H9 (cell line): ENCODE data around the gene CREB1. TPM values are rescaled to one million over a fixed set of nuclear protein-coding genes. Genes with fewer than 3 reads are reported as not detected.

Experiments
- DNase-seq: peaks from one replicate; pipeline ENCODE4 v3.0.0-alpha.2; 2017
- H2AFZ ChIP-seq: one replicate; pipeline ENCODE4 v1.6.1; 2013; ENCODE audit warnings: mild to moderate bottlenecking, low read length, control low read depth, moderate library complexity
- H2AK5ac ChIP-seq: 2 replicates; pipeline ENCODE4 v1.6.1; 2013; ENCODE audit warnings: low read length, control low read depth, mixed read lengths; ENCODE audit not compliant: insufficient read length
- H2BK120ac ChIP-seq: one replicate; pipeline ENCODE4 v1.6.1; 2013; ENCODE audit warnings: low read depth, mild to moderate bottlenecking, low read length, control low read depth, inconsistent platforms; ENCODE audit not compliant: poor library complexity, severe bottlenecking
- H2BK12ac ChIP-seq: 2 replicates; pipeline ENCODE4 v1.6.1; 2013; ENCODE audit warnings: low read length, control low read depth, mixed read lengths, low read depth; ENCODE audit not compliant: insufficient read length
- H2BK15ac ChIP-seq: 2 replicates; pipeline ENCODE4 v1.6.1; 2013; ENCODE audit warnings: low read depth, low read length, control low read depth
- H2BK20ac ChIP-seq: one replicate; pipeline ENCODE4 v1.6.1; 2013; ENCODE audit warnings: low read depth, mild to moderate bottlenecking, low read length, control low read depth, inconsistent platforms; ENCODE audit not compliant: poor library complexity, severe bottlenecking
- H2BK5ac ChIP-seq: 2 replicates; pipeline ENCODE4 v1.6.1; 2013; ENCODE audit warnings: low read length, control low read depth, mixed read lengths; ENCODE audit not compliant: insufficient read length
- H3K14ac ChIP-seq: 2 replicates; pipeline ENCODE4 v1.6.1; 2013; ENCODE audit warnings: low read length, control low read depth; ENCODE audit not compliant: insufficient read depth
- H3K18ac ChIP-seq: 2 replicates; pipeline ENCODE4 v1.6.1; 2013; ENCODE audit warnings: low read depth, mild to moderate bottlenecking, mixed read lengths, low read length, control low read depth; ENCODE audit not compliant: insufficient read length
- H3K23ac ChIP-seq: 2 replicates; pipeline ENCODE4 v1.6.1; 2013; ENCODE audit warnings: low read length, control low read depth, mixed read lengths, low read depth; ENCODE audit not compliant: insufficient read length
- H3K23me2 ChIP-seq: 2 replicates; pipeline ENCODE4 v1.6.1; 2013; ENCODE audit warnings: low read depth, mild to moderate bottlenecking, mixed read lengths, low read length, control low read depth; ENCODE audit not compliant: insufficient read length, poor library complexity, severe bottlenecking
- H3K27ac ChIP-seq: 2 replicates; pipeline ENCODE4 v1.5.1; 2013; ENCODE audit warnings: low read length, control low read depth, mixed read lengths, low read depth; ENCODE audit not compliant: insufficient read length
- H3K27me3 ChIP-seq: 2 replicates; pipeline ENCODE4 v1.6.1; 2013; ENCODE audit warnings: low read length, control low read depth, inconsistent platforms; ENCODE audit not compliant: insufficient read depth
- H3K4ac ChIP-seq: 2 replicates; pipeline ENCODE4 v1.6.1; 2013; ENCODE audit warnings: low read depth, mild to moderate bottlenecking, control low read depth, inconsistent platforms, low read length, moderate library complexity
- H3K4me1 ChIP-seq: 2 replicates; pipeline ENCODE4 v1.6.1; 2013; ENCODE audit warnings: low read length, control low read depth, inconsistent platforms; ENCODE audit not compliant: insufficient read depth
- H3K4me2 ChIP-seq: 2 replicates; pipeline ENCODE4 v1.6.1; 2013; ENCODE audit warnings: low read length, control low read depth, mixed read lengths; ENCODE audit not compliant: insufficient read length, insufficient read depth
- H3K56ac ChIP-seq: 2 replicates; pipeline ENCODE4 v1.6.1; 2013; ENCODE audit warnings: low read depth, mild to moderate bottlenecking, mixed read lengths, low read length, control low read depth; ENCODE audit not compliant: insufficient read length
- H3K79me1 ChIP-seq: 2 replicates; pipeline ENCODE4 v1.6.1; 2013; ENCODE audit warnings: low read depth, mild to moderate bottlenecking, moderate library complexity, low read length, control low read depth, inconsistent platforms; ENCODE audit not compliant: insufficient read depth, poor library complexity, severe bottlenecking
- H3K79me2 ChIP-seq: 2 replicates; pipeline ENCODE4 v1.6.1; 2013; ENCODE audit warnings: low read length, control low read depth, inconsistent platforms; ENCODE audit not compliant: insufficient read depth
- H3K9ac ChIP-seq: 2 replicates; pipeline ENCODE4 v1.6.1; 2013; ENCODE audit warnings: low read length, control low read depth, mixed read lengths; ENCODE audit not compliant: insufficient read length; ENCODE audit errors: extremely low read depth
- H3K9me3 ChIP-seq: one replicate; pipeline ENCODE4 v1.6.1; 2013; ENCODE audit warnings: low read depth, low read length, inconsistent platforms; ENCODE audit not compliant: control insufficient read depth
- H3T11ph ChIP-seq: one replicate; pipeline ENCODE4 v1.6.1; 2013; ENCODE audit warnings: mild to moderate bottlenecking, low read length, control low read depth, inconsistent platforms
- H4K20me1 ChIP-seq: one replicate; pipeline ENCODE4 v1.6.1; 2013; ENCODE audit not compliant: control insufficient read depth, insufficient read length, insufficient read depth
- H4K5ac ChIP-seq: 2 replicates; pipeline ENCODE4 v1.6.1; 2013; ENCODE audit warnings: low read depth, mild to moderate bottlenecking, mixed read lengths, low read length, control low read depth; ENCODE audit not compliant: insufficient read length
- H4K8ac ChIP-seq: replicated peaks from 2 replicates; pipeline ENCODE4 v1.6.1; 2013; ENCODE audit warnings: low read length, control low read depth, mixed read lengths, low read depth; ENCODE audit not compliant: insufficient read length
- H4K91ac ChIP-seq: 2 replicates; pipeline ENCODE4 v1.6.1; 2013; ENCODE audit warnings: low read depth, mild to moderate bottlenecking, moderate library complexity, mixed read lengths, low read length, control low read depth; ENCODE audit not compliant: insufficient read length
- H3K27ac Mint-ChIP-seq, 3 experiments: 2 replicates in 2 of 3; 3 replicates in 1 of 3; pipeline ENCODE4 v1.8.0; 2020 to 2021; ENCODE audit warnings: mixed read lengths in 3 of 3, mild to moderate bottlenecking in 1 of 3, moderate library complexity in 1 of 3
- H3K27me3 Mint-ChIP-seq: 2 replicates; pipeline ENCODE4 v1.8.0; 2021; ENCODE audit warnings: low read depth, mild to moderate bottlenecking, moderate library complexity, mixed read lengths
- H3K36me3 Mint-ChIP-seq, 3 experiments: 2 replicates in 2 of 3; 3 replicates in 1 of 3; pipeline ENCODE4 v1.8.0; 2020 to 2021; ENCODE audit warnings: low read depth in 3 of 3, mixed read lengths in 3 of 3; ENCODE audit not compliant: insufficient read depth in 1 of 3
- H3K4me1 Mint-ChIP-seq, 2 experiments: 2 replicates each; pipeline ENCODE4 v1.8.0; 2020; ENCODE audit warnings: mixed read lengths in 2 of 2
- H3K4me3 Mint-ChIP-seq, 2 experiments: 2 replicates in 1 of 2; 3 replicates in 1 of 2; pipeline ENCODE4 v1.8.0; 2020 to 2021; ENCODE audit warnings: mild to moderate bottlenecking in 2 of 2, mixed read lengths in 2 of 2, moderate library complexity in 1 of 2
- H3K9me3 Mint-ChIP-seq, 2 experiments: 2 replicates in 1 of 2; 3 replicates in 1 of 2; pipeline ENCODE4 v1.8.0; 2020; ENCODE audit warnings: mild to moderate bottlenecking in 2 of 2, mixed read lengths in 2 of 2, moderate library complexity in 1 of 2
- CTCF ChIP-seq: fragments of 200-600 bp; sonication (generic); conservative IDR thresholded peaks from 3 replicates; pipeline ENCODE4 v1.8.0; 2021; ENCODE audit warnings: antibody characterized with exemption, mild to moderate bottlenecking
- WGBS: extraction: QIAGEN DNeasy Blood & Tissue Kit; methylation state at CpG from one replicate; pipeline ENCODE4 v1.1.7; 2013; ENCODE audit warnings: missing lambda C conversion rate, low lambda C conversion rate, mixed read lengths; ENCODE audit not compliant: insufficient read length; ENCODE audit errors: extremely low coverage; 5-methylcytosine and 5-hydroxymethylcytosine counted together
- total RNA-seq: library from RNA; stranded (reverse); gene quantifications from 2 replicates; pipeline ENCODE4 v1.2.1, GENCODE V29; 2021

The CREB1 gene
- total RNA-seq, 1 experiment from 2014 or later: 103 TPM

GRCh38 chr2:207630491-207630890, 100.7 kb downstream of the CREB1 start:
- H3K4me3 Mint-ChIP-seq: no peak overlapping the region
- TF ChIP-seq CTCF: no peak

More at GRCh38 chr2:207630491-207630890, 100.7 kb downstream of the CREB1 start:
- no peak overlapping the region for H3K27ac ChIP-seq
- peaks cover 9 to 16% of the 10 kb centered on the region in 2 experiments for H3K4me1 Mint-ChIP-seq
- no peak overlapping the region for H4K91ac ChIP-seq
- H3K27me3 Mint-ChIP-seq: no peaks in the 10 kb centered on the region
- H3K9me3 ChIP-seq: no peaks in the 10 kb centered on the region
- H3K56ac ChIP-seq: no peak overlapping the region
- no peak overlapping the region for H2BK120ac ChIP-seq
- H3K79me1 ChIP-seq: no peaks in the 10 kb centered on the region
- no peak overlapping the region for H3K18ac ChIP-seq
- H3T11ph ChIP-seq: no peak overlapping the region
- H3K4me1 ChIP-seq: no peaks in the 10 kb centered on the region; the same call in 1 of the 2 replicates
- H3K36me3 Mint-ChIP-seq: no peaks in the 10 kb centered on the region
- no peak overlapping the region for H2BK20ac ChIP-seq
- H2BK12ac ChIP-seq: no peak overlapping the region
- no peak overlapping the region for H3K4me2 ChIP-seq
- H2BK15ac ChIP-seq: no peak overlapping the region
- no peak for DNase-seq
- H3K14ac ChIP-seq: no peak overlapping the region
- H3K27me3 ChIP-seq: no peaks in the 10 kb centered on the region
- no peak overlapping the region for H3K4ac ChIP-seq
- H4K20me1 ChIP-seq: no peaks in the 10 kb centered on the region
- H3K23ac ChIP-seq: no peak overlapping the region
- H3K9ac ChIP-seq: no peak overlapping the region
- H4K8ac ChIP-seq: no peak overlapping the region
- no peak overlapping the region for H2BK5ac ChIP-seq
- H4K5ac ChIP-seq: no peak overlapping the region
- no peak overlapping the region for H2AFZ ChIP-seq
- no peak overlapping the region for H3K27ac Mint-ChIP-seq
- no peaks in the 10 kb centered on the region for H3K79me2 ChIP-seq
- no peaks in the 10 kb centered on the region for H3K9me3 Mint-ChIP-seq
- no CpG with 5 or more reads among the region's 4 CpGs for WGBS
- H3K23me2 ChIP-seq: peaks cover 10% of the 10 kb centered on the region
- H2AK5ac ChIP-seq: no peak overlapping the region
